Type B pancreatic cell (in vitro differentiated cells): ENCODE data around the gene RAD51B. TPM values are rescaled to one million over a fixed set of nuclear protein-coding genes. Genes with fewer than 3 reads are reported as not detected.

Experiments
- DNase-seq: peaks from one replicate; pipeline ENCODE4 v3.0.0; 2021; ENCODE audit warnings: mixed read lengths; ENCODE audit not compliant: unreplicated experiment; ENCODE audit errors: extremely low spot score
- H3K27ac Mint-ChIP-seq: 2 replicates; pipeline ENCODE4 v1.8.0; 2021; ENCODE audit warnings: mild to moderate bottlenecking, mixed read lengths
- H3K27me3 Mint-ChIP-seq: 2 replicates; pipeline ENCODE4 v1.8.0; 2021; ENCODE audit warnings: mixed read lengths
- H3K36me3 Mint-ChIP-seq: 2 replicates; pipeline ENCODE4 v1.8.0; 2021; ENCODE audit warnings: mixed read lengths
- H3K4me1 Mint-ChIP-seq: one replicate; pipeline ENCODE4 v1.8.0; 2021; ENCODE audit warnings: mixed read lengths; ENCODE audit not compliant: unreplicated experiment
- H3K4me3 Mint-ChIP-seq: 2 replicates; pipeline ENCODE4 v1.8.0; 2021; ENCODE audit warnings: mild to moderate bottlenecking, mixed read lengths
- H3K9me3 Mint-ChIP-seq: 2 replicates; pipeline ENCODE4 v1.8.0; 2021; ENCODE audit warnings: mixed read lengths
- CTCF ChIP-seq: fragments of 200-600 bp; sonication (generic); conservative IDR thresholded peaks from 2 replicates; pipeline ENCODE4 v1.5.0; 2021; ENCODE audit warnings: antibody characterized with exemption, mild to moderate bottlenecking
- total RNA-seq: library from RNA; stranded (reverse); gene quantifications from 2 replicates; pipeline ENCODE4 v1.2.1, GENCODE V29; 2021; ENCODE audit warnings: low replicate concordance

The RAD51B gene
- total RNA-seq, 1 donor from 2014 or later, result 27.3 TPM

- H3K4me1 Mint-ChIP-seq, result no peaks in the 10 kb centered on the region
- no peaks in the 10 kb centered on the region for H3K27me3 Mint-ChIP-seq
- DNase-seq, result no peak
- no peaks in the 10 kb centered on the region for H3K9me3 Mint-ChIP-seq
- H3K36me3 Mint-ChIP-seq, result peaks cover 36% of the 10 kb centered on the region
- TF ChIP-seq CTCF, result no peak
- H3K27ac Mint-ChIP-seq, result no peak overlapping the region
- H3K4me3 Mint-ChIP-seq, result no peak overlapping the region
These were observed 35.2 kb upstream of the RAD51B start for GRCh38 chr14:67784244-67784823.

DNA sequence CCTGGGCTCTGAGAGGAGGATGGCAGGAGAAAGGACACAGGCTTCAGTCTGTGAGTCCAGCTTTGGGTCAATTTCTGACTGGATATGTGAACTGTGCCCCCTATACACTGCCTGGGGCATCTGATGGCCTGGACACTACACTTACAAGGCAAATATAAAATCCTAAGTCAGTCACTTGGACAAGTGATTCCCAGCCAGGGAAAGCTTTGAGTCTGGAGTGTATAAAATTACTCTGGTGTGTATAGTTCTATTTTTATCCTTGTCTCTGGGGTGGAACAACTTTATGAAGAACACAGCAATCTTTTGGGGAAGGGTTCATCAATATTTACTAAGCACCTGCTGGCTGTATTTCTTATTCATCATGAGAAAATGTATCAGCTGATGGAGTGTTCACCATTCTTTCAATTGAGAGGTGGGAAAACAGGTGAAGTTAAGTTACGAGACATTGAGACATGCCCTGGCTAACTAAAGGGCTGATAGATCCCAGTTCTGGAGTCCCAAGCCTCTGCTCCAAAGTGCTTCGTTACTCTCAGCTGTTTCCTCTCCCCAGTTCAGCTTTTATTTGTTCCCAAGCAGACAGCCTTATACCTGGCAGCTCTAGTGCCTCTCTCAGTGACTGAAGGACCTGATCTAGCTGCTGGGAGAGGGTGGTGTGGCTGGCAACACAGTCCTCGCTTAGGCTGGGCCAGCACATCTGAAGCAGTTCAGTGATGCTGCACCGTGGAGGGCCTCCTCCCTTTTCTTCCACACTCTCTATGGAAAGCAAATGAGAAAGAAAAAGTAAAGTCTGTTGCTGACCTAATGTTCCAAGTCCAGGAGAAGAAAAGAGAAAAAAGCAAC is 34.1 kb upstream of the RAD51B start:
- Mint-ChIP-seq H3K4me3 (no peak overlapping the region), H3K9me3 (no peaks in the 10 kb centered on the region), H3K27ac (no peak overlapping the region), H3K4me1 (no peaks in the 10 kb centered on the region), H3K27me3 (no peaks in the 10 kb centered on the region), H3K36me3 (peaks cover 37% of the 10 kb centered on the region)
- TF ChIP-seq CTCF, result no peak
- DNase-seq, result no peak

- TF ChIP-seq CTCF, result no peak
- H3K4me1 Mint-ChIP-seq, result no peaks in the 10 kb centered on the region
- H3K36me3 Mint-ChIP-seq, result peaks cover 33% of the 10 kb centered on the region
- H3K9me3 Mint-ChIP-seq, result no peaks in the 10 kb centered on the region
- H3K4me3 Mint-ChIP-seq, result no peak overlapping the region
- no peak overlapping the region for H3K27ac Mint-ChIP-seq
- no peaks in the 10 kb centered on the region for H3K27me3 Mint-ChIP-seq
- no peak for DNase-seq
These were observed 31.9 kb upstream of the RAD51B start for GRCh38 chr14:67787673-67788072.

DNA sequence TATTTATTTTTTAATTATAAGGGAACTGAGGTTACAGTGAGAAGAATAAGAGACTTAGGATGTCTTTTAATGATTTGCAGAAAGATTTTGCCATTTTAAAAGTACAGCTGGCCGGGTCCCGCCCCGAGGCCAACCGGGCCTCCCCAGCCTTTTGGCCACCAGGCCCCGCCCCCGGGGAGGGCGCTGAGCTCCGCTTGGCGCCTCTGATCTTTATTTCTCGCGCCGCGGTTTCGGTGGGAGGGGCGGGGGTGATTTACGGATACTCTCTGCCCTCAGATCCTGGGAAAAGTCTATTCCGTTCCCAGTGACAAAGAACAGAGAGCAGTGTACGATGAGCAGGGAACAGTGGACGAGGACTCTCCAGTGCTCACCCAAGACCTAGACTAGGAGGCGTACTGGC is 20.8 kb upstream of the RAD51B start:
- no peaks in the 10 kb centered on the region for H3K4me1 Mint-ChIP-seq
- H3K4me3 Mint-ChIP-seq, result no peak overlapping the region
- DNase-seq, result no peak
- H3K27me3 Mint-ChIP-seq, result no peaks in the 10 kb centered on the region
- H3K36me3 Mint-ChIP-seq, result peaks cover 26% of the 10 kb centered on the region
- no peak overlapping the region for H3K27ac Mint-ChIP-seq
- no peak for TF ChIP-seq CTCF
- no peaks in the 10 kb centered on the region for H3K9me3 Mint-ChIP-seq

DNA sequence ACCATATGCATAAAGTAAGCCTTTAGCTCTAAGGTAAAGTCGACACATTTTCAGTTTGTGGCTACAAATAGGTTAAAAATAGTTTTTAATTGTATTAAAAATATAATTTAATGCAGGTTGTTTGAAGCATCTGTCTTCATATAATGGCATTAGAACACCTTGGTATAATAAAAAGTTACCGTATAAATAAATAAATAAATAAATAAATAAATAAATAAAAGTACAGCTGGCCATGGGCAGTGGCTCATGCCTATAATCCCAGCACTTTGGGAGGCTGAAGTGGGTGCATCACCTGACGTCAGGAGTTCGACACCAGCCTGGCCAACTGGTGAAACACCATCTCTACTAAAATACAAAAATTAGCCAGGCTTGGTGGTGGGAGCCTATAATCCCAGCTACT is 18.8 kb upstream of the RAD51B start:
- DNase-seq, result no peak
- H3K9me3 Mint-ChIP-seq, result no peaks in the 10 kb centered on the region

More for the DNA sequence above, 18.8 kb upstream of the RAD51B start:
- Mint-ChIP-seq H3K36me3 (peaks cover 28% of the 10 kb centered on the region), H3K4me1 (no peaks in the 10 kb centered on the region), H3K27ac (no peak overlapping the region), H3K4me3 (no peak overlapping the region), H3K27me3 (no peaks in the 10 kb centered on the region)
- no peak for TF ChIP-seq CTCF
